DND-41 (cell line): ENCODE measurements around the gene IL37.

Experiments used
- EZH2 ChIP-seq: IDR thresholded peaks from 3 replicates; pipeline ENCODE4 v1.6.1; 2012; ENCODE audit warnings: borderline replicate concordance, low read depth, mild to moderate bottlenecking, moderate library complexity, low read length, inconsistent platforms; ENCODE audit not compliant: severe bottlenecking
- TF ChIP-seq, protein P1 (sequence below): IDR thresholded peaks from 2 replicates; pipeline ENCODE4 v1.5.1; 2012; ENCODE audit warnings: borderline replicate concordance, low read length, moderate library complexity, mild to moderate bottlenecking; ENCODE audit not compliant: poor library complexity, severe bottlenecking; ENCODE audit errors: extremely low read depth

DNA sequence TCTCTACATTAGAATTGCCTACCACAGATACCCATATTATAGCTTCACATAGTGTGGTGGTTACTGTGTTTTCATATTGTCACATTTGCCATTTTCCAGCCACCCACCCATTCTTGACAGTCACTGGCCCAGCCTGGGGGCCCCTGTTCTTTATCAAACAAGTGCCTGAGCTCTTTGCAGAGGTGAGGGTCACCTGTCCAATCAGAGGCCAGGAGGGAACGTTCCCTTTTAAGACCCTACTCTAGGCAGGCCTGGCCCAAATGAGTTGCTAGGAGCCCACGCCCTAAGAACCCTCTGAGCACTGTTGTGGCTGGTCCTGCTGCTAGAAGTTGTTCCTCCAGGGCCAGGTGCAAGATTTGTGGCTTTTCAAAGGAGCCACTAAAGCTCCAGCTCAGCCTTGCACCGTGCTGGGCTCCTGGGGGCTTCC, 5.2 kb downstream of the IL37 start:
- TF ChIP-seq, protein P1, sequence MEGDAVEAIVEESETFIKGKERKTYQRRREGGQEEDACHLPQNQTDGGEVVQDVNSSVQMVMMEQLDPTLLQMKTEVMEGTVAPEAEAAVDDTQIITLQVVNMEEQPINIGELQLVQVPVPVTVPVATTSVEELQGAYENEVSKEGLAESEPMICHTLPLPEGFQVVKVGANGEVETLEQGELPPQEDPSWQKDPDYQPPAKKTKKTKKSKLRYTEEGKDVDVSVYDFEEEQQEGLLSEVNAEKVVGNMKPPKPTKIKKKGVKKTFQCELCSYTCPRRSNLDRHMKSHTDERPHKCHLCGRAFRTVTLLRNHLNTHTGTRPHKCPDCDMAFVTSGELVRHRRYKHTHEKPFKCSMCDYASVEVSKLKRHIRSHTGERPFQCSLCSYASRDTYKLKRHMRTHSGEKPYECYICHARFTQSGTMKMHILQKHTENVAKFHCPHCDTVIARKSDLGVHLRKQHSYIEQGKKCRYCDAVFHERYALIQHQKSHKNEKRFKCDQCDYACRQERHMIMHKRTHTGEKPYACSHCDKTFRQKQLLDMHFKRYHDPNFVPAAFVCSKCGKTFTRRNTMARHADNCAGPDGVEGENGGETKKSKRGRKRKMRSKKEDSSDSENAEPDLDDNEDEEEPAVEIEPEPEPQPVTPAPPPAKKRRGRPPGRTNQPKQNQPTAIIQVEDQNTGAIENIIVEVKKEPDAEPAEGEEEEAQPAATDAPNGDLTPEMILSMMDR = no peak
- no peak for TF ChIP-seq EZH2
